OCI-LY3 (cell line): ENCODE results near the gene NDUFB2.

ENCODE experiments used
- EZH2phosphoT487 ChIP-seq: fragments of 200-600 bp; shearing (Covaris generic); IDR thresholded peaks from 2 replicates; pipeline ENCODE4 v1.6.1; 2018; ENCODE audit warnings: antibody characterized with exemption, mixed run types, low read depth
- TF ChIP-seq, protein P1 (sequence below): fragments of 200-600, 300-600 bp; sonication (generic); IDR thresholded peaks from 2 replicates; pipeline ENCODE4 v1.5.1; 2014; ENCODE audit warnings: antibody characterized with exemption, low read length, low read depth

DNA sequence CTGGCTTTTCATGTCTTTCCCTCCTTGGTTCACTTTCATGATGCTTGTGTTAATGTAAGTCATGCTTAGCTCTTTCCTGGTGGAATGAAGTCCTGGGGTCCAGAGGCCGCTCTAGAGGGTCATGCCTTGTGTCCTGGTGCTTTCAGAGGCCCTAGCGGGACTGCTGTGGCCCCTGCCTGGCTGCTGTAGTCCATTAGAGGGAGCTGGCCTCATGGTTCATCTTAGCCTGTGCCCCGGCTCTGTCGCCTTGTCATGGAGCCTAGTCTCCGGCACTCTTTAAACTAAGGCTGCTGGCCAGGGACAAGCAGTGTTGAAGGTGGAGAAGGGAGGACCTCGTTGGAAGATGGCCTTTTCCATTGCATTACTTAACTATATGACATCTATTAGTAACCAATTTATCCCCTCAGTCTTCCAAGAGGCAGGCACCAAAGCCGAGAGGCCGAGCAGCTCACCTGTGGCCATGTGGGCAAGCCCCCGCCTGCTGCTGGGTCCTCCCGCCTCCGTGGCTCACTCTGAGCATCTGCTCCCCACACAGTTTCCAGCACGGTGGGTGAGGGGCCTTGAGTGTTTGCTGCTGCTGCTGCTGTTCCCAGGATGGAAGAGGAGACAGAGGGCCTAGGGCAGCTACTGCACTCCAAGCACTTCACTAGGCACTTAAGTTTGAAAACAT, 5.0 kb upstream of the NDUFB2 start:
- TF ChIP-seq, protein P1, sequence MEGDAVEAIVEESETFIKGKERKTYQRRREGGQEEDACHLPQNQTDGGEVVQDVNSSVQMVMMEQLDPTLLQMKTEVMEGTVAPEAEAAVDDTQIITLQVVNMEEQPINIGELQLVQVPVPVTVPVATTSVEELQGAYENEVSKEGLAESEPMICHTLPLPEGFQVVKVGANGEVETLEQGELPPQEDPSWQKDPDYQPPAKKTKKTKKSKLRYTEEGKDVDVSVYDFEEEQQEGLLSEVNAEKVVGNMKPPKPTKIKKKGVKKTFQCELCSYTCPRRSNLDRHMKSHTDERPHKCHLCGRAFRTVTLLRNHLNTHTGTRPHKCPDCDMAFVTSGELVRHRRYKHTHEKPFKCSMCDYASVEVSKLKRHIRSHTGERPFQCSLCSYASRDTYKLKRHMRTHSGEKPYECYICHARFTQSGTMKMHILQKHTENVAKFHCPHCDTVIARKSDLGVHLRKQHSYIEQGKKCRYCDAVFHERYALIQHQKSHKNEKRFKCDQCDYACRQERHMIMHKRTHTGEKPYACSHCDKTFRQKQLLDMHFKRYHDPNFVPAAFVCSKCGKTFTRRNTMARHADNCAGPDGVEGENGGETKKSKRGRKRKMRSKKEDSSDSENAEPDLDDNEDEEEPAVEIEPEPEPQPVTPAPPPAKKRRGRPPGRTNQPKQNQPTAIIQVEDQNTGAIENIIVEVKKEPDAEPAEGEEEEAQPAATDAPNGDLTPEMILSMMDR: no peak
- no peak for TF ChIP-seq EZH2phosphoT487
